A673 (cell line): Measurements from ENCODE around the gene APLNR.

Source experiments
- EZH2 ChIP-seq: fragments of 200-600 bp; sonication (generic); IDR thresholded peaks from 2 replicates; pipeline ENCODE4 v1.6.1; 2017; ENCODE audit warnings: borderline replicate concordance, low read depth, mild to moderate bottlenecking, mixed read lengths, antibody characterized with exemption, low read length; ENCODE audit not compliant: poor library complexity, severe bottlenecking
- TF ChIP-seq, protein P1 (sequence below): fragments of 300-800, 200-600 bp; sonication (generic); conservative IDR thresholded peaks from 2 replicates; pipeline ENCODE4 v1.5.1; 2017; ENCODE audit warnings: low read depth, mild to moderate bottlenecking, antibody characterized with exemption, low read length, moderate library complexity, mixed read lengths

DNA sequence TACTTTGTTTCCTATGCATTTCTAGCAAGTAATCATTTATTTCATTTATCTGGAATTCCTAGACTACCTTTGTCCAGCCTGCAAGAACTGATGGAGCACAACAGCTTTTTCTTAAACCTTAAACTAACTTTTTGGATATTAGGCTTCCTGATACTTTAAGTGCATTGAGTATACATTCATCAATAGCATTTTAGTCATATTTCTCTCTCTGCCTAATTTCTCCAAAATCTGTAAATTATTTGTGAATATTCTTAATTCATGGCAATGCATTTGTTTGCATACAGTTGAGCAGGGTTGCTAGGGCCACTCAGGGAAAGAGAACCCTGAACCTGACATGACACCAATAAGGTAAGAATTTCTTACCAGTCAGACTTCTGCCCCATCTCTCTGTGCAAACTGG is 29.1 kb upstream of the APLNR start:
- TF ChIP-seq, protein P1, sequence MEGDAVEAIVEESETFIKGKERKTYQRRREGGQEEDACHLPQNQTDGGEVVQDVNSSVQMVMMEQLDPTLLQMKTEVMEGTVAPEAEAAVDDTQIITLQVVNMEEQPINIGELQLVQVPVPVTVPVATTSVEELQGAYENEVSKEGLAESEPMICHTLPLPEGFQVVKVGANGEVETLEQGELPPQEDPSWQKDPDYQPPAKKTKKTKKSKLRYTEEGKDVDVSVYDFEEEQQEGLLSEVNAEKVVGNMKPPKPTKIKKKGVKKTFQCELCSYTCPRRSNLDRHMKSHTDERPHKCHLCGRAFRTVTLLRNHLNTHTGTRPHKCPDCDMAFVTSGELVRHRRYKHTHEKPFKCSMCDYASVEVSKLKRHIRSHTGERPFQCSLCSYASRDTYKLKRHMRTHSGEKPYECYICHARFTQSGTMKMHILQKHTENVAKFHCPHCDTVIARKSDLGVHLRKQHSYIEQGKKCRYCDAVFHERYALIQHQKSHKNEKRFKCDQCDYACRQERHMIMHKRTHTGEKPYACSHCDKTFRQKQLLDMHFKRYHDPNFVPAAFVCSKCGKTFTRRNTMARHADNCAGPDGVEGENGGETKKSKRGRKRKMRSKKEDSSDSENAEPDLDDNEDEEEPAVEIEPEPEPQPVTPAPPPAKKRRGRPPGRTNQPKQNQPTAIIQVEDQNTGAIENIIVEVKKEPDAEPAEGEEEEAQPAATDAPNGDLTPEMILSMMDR, result no peak
- TF ChIP-seq EZH2, result no peak
